ENCODE data around the gene UGGT1. TPM values are rescaled to one million over a fixed set of nuclear protein-coding genes. Genes with fewer than 3 reads are reported as not detected.
"Not testable (repeated sequence)": the region's sequence is repeated elsewhere in the genome, so short reads cannot be mapped to it uniquely, and the experiment has no call there.

Gene UGGT1
- total RNA-seq, 1 donor from 2014 or later, result 45.9 TPM

DNA sequence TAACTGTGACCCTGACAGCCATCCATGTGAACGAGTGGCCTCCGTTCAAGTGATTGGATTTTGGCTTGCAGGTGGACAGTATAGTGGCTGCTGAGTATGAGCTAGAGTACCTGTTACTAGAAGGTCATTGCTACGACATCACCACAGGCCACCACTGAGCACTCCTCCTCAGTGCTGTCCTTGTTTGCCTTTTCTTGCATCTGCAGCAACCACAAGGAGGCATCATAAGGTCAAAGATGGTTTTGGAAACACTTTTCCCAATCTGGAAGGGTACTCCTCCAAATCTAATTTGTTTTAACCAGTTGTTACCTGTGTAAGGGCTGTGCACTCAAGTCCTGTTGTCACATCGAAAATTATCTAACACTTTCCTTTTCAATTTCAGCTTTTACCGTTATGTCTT lies 81.2 kb downstream of the UGGT1 start:
- intact Hi-C loops (cut with DNase I), result no loop called here
- DNase-seq, result no peak

GRCh38 chr2:128174067-128174466 lies 83.1 kb downstream of the UGGT1 start:
- H3K9me3 ChIP-seq; DNase-seq; H3K4me1 ChIP-seq; H3K27ac ChIP-seq; ATAC-seq; H3K4me3 ChIP-seq; H3K27me3 ChIP-seq; intact Hi-C loops (cut with DNase I): not testable (repeated sequence)
- peaks cover 84% of the 10 kb centered on the region for H3K36me3 ChIP-seq

More for the DNA sequence above, 81.2 kb downstream of the UGGT1 start:
- ATAC-seq, result no peak
- H3K9me3 ChIP-seq, result no peaks in the 10 kb centered on the region
- H3K4me1 ChIP-seq, result no peaks in the 10 kb centered on the region
- H3K27me3 ChIP-seq, result no peaks in the 10 kb centered on the region
- H3K4me3 ChIP-seq, result no peak overlapping the region
- peaks cover 80% of the 10 kb centered on the region for H3K36me3 ChIP-seq
- H3K27ac ChIP-seq, result no peak overlapping the region
- TF ChIP-seq, protein P1, sequence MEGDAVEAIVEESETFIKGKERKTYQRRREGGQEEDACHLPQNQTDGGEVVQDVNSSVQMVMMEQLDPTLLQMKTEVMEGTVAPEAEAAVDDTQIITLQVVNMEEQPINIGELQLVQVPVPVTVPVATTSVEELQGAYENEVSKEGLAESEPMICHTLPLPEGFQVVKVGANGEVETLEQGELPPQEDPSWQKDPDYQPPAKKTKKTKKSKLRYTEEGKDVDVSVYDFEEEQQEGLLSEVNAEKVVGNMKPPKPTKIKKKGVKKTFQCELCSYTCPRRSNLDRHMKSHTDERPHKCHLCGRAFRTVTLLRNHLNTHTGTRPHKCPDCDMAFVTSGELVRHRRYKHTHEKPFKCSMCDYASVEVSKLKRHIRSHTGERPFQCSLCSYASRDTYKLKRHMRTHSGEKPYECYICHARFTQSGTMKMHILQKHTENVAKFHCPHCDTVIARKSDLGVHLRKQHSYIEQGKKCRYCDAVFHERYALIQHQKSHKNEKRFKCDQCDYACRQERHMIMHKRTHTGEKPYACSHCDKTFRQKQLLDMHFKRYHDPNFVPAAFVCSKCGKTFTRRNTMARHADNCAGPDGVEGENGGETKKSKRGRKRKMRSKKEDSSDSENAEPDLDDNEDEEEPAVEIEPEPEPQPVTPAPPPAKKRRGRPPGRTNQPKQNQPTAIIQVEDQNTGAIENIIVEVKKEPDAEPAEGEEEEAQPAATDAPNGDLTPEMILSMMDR (IDR thresholded peaks at IDR 0.05), result no peak

- H3K9me3 ChIP-seq, result no peaks in the 10 kb centered on the region
- no peak for DNase-seq
- no peak for ATAC-seq
- no peak overlapping the region for H3K27ac ChIP-seq
- TF ChIP-seq, protein P1 (IDR thresholded peaks at IDR 0.05), result no peak
- H3K36me3 ChIP-seq, result peaks cover 85% of the 10 kb centered on the region
- no peaks in the 10 kb centered on the region for H3K27me3 ChIP-seq
- H3K4me1 ChIP-seq, result no peaks in the 10 kb centered on the region
- no peak overlapping the region for H3K4me3 ChIP-seq
- intact Hi-C loops (cut with DNase I), result no loop called here
Observed at GRCh38 chr2:128177315-128177714, 86.3 kb downstream of the UGGT1 start.

GRCh38 chr2:128178149-128178649 lies 87.2 kb downstream of the UGGT1 start:
- H3K27me3 ChIP-seq, result no peaks in the 10 kb centered on the region

DNA sequence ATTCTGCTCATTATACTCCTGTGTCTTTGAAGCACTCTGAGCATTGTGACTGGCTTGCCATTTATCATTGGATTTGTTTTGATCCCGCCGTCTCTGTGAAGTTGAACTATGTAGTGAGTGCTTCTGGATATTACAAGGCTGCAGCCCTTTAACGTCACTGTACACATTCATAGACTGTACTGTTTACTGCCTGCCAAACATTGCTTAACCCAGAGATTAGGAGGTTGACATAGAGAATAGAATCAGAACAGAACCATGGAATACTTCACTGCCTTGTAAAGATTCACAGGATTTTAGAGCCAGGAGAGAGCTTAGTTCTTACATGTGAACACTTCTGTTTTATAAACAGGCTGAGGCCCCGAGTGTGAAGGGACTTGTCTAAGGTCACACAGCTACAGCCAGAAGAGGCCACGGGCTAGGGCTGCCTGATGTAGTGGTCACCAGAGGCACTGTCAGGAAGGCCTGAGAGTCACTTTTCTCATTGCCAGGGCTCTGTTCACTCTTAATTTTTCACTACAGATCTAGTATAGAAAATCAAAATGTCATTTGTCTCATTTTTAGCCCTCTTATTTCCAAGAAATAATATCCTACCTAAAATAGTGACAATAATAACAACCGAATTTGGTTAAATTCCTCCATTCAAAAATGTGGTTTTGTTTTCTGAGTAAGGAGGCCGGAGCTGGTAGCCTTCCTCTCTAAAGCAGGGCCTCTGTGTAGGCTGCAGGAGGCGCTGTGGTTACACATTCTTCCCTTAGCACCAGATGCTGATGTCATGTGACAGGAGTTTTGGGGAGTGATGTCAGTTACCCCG lies 87.9 kb downstream of the UGGT1 start:
- H3K36me3 ChIP-seq, result peaks cover 84% of the 10 kb centered on the region

More at GRCh38 chr2:128178149-128178649, 87.2 kb downstream of the UGGT1 start:
- TF ChIP-seq, protein P1 (IDR thresholded peaks at IDR 0.05), result no peak
- no peaks in the 10 kb centered on the region for H3K9me3 ChIP-seq
- intact Hi-C loops (cut with DNase I), result no loop called here
- no peak overlapping the region for H3K27ac ChIP-seq
- H3K4me3 ChIP-seq, result no peak overlapping the region
- H3K36me3 ChIP-seq, result peaks cover 86% of the 10 kb centered on the region
- DNase-seq (no peak), ATAC-seq (no peak)
- no peaks in the 10 kb centered on the region for H3K4me1 ChIP-seq

GRCh38 chr2:128179461-128179755 lies 88.4 kb downstream of the UGGT1 start:
- Histone ChIP-seq H3K27ac (no peak overlapping the region), H3K27me3 (no peaks in the 10 kb centered on the region), H3K4me1 (no peaks in the 10 kb centered on the region), H3K4me3 (no peak overlapping the region), H3K36me3 (peaks cover 84% of the 10 kb centered on the region), H3K9me3 (no peaks in the 10 kb centered on the region)
- DNase-seq (no peak), ATAC-seq (no peak)
- intact Hi-C loops (cut with DNase I), result no loop called here
- TF ChIP-seq, protein P1 (IDR thresholded peaks at IDR 0.05), result no peak

More for the DNA sequence above, 87.9 kb downstream of the UGGT1 start:
- H3K4me3 ChIP-seq, result no peak overlapping the region
- ATAC-seq (peak; percentile 88), DNase-seq (no peak)
- no peaks in the 10 kb centered on the region for H3K9me3 ChIP-seq
- no peaks in the 10 kb centered on the region for H3K4me1 ChIP-seq
- H3K27me3 ChIP-seq, result no peaks in the 10 kb centered on the region
- H3K27ac ChIP-seq, result peak overlapping the region; percentile 28
- intact Hi-C loops (cut with DNase I), result no loop called here
- TF ChIP-seq, protein P1 (IDR thresholded peaks at IDR 0.05), result peak; percentile 69
